ENCODE measurements around the gene SLC39A9. TPM values are rescaled to one million over a fixed set of nuclear protein-coding genes. Genes with fewer than 3 reads are reported as not detected.

Gene SLC39A9
- total RNA-seq, result 120 TPM

DNA sequence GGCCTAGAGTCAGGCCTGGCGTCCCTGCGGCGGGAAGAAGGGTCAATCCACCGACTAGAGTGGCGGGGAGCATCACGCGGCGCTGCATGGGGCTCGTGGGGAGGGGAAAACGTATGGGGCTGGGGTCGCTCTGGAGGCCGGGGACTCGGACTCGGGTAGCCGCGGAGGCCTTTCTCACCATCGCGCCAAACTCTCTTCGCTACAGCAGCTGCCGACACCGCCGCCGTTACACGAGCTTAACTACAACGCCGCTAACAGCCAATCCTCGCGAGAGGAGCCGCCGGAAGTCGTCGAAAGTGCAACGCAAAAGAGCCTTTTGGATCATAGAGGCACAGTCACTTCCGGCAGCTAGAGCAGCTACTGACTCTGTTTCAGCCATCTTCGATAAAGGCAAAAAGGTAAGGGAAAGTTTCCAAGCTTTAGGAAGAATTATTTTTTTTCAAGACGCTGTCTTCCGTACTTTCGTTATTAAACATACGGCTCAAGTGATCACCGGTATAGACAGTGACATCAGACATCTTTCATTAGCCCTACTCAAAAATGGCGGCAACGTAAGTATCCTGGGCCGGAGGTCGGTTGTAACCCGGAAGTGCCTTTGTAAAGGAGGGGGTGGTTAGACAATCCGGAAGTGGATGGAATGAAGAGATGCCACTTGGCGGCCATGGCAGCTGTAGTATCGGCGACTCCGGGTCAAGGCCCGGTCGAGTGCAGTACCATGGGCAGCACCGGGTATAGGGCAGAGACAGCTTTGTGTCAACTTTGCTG lies at the start of gene SLC39A9, which contains the start of gene ERH:
Gene SLC39A9, plus strand, starts transcription at position 640 of the 765 bp plus-strand sequence. CDS start 678 bp downstream, outside the sequence.
Gene ERH, minus strand, starts transcription at position 247 of the 765 bp plus-strand sequence. Its CDS starts 66 bp downstream, at position 181.
- peak; percentile 86 for DNase-seq

DNA sequence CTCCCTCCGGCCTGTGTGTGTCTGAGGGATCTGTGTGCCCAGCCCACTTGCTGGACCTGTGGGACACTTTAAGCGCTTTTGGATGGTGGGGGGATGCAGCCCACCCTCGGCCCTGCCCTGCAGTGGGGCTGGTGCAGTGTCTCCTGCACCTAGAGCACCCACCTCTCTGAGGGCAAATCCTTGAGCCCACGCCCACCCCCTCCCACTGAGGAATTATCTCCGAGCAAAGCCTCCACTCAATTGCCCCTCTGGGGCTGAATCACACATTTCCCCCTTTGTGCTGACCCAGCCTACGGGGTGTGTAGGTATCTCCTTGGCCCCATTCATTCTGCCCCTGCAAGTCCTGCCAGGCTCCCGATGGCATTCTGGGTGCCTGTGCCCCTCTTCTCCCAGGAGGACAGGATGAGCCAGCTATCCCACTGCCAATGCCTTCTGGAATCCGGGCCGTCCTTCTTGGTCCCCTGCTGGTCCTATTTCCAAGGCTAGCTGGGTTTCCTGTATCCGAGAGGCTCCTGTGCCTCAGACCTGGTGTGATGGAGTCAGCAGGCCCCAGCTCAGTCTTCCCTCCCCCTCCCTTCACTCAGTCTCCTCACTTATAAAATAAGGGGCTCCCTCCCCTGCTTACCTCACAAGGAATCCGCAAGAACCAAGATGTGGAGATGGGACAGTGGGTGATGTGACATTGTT lies 49.3 kb upstream of the SLC39A9 start:
- no peak for DNase-seq

GRCh38 chr14:69350892-69351291 lies 47.6 kb upstream of the SLC39A9 start:
- no peak for DNase-seq

GRCh38 chr14:69351385-69351784 lies 47.1 kb upstream of the SLC39A9 start:
- no peak for DNase-seq

DNA sequence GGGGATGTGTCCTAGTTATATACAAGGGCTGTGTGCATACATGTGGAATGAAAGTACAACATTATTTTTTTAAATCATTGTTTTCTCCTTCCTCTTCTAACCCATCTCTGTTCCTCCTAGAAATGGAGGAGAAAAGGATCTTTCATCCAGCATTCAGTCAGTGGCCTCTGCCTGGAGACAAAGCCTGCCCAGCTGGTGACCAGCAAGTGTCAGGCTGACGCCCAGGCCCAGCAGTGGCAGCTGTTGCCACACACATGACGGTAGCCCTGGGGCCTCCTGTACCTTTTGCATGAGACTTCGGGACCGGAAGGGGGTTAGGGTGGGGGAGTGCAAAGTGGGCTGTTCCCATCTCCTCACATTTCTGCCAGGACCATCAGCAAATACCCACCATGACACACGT lies 46.6 kb upstream of the SLC39A9 start:
- no peak for DNase-seq

- no peak for DNase-seq
These were observed 45.3 kb upstream of the SLC39A9 start for GRCh38 chr14:69353168-69353567.

DNA sequence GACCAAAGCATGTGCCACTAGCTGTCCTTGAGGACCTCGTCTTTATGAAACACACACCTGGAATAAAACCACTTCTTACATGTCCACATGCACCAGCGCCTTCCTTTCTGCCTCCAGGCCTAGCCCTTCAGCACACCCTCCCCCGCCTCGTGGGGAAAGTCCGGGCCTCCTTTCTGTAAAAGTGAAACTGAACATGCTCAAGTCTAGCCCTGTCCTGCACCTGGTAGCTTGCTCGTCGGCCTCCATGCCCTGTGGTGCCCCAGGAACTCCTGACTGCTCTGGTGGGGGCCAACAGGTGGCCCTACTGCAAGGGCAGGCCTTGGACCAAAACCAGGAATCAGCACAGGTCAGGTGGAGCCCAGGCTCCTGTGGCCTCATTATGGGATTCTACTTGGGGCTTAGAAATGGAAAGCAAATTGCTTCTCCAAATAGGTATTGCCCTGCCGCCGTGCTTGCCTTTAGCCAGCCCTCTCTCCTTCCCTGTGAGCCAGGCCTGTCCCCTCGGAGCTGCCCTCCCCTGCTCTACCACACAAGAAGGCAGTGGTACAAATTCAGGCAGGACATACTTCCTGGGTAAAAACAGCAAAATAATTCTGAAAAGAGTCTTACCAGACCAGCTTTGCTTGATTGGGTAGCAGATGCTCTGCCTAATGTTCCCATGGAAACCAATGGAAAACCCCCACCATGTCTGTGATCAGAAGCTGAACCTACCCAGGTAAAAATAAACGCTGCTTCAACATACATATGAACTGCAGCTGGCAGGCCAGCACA lies 43.9 kb upstream of the SLC39A9 start:
- no peak for DNase-seq

DNA sequence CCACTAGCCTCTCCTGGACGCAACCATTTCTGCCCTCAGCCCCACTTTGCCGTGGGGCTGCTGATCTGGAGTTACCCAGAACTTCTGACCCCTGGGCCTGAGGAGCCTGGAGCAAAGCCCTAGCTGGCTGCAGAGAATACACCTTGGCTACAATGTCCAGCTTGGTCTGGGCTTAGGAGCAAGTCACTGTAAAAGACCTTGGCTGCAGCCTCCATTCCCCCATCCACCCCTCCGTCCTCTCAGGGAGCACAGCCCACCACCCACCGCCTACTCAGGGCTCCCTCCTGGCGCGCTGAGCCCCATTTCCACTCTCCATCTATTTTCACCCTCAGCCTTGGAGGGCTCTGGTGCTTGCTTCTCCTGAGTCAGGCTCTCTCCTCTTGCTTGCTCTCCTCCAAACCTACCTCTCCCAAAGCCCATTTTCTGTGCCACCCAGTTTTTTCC lies 43.3 kb upstream of the SLC39A9 start:
- DNase-seq, result no peak

DNA sequence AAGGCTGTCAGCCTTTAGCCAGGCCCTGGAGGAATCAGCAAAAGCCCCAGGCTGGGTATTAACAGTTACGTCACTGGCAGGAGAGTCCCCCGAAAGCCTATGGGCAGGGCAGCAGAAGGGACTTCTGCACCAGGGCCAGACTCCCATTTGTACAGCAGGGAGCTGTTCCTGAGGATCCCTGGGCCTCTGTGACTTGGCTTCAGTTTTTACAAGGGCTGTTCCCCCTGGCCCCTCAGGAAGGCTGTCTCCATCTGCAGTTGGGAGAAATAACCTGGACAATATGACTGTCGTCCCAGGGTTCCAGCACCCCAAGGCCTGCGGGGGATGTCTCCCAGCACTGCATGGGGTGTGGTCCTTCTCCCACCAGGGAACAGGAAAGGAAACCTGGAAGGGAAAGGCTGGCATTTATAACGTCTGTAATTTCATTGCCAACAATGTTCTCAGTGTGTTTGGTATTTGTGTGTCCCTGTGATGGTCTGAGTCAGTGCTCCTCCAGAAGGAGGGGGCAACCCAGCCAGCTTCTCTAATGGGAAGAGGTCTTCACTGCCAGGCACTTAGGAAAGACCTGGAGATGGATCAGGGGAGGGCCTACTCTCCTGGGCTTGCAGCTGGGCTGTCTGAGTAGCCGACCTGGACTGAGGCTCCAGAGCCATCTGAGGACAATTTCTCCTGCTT lies 42.7 kb upstream of the SLC39A9 start:
- no peak for DNase-seq

DNA sequence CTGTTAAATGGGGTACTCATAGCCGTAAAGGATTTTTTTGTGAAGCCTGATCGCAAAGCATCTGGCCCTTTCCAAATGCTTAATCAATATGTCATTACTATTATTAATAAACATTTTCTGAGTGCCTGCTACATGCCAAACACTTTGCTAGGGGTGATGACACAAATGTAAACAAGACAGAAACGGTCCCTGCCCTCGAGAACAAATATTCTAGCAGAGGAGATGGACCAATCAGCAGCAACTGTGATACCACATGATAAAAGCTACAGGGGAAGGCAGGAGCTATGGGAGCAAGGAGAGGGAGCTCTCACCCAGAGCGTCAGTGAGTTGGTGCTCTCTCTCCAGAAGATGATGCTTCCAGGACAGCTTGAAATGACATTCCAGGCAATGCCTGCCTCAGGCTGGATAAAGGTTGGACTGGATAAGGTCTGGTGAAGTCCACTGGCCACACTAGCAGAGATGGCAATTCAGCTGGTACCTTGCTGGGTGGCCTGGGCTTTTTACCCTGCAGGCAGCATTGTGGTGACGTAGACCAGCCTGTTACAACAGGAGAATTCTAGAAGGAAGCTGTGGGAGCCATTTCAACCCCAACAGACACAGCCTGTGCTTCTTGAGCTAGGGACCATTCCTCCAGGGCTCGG lies 41.5 kb upstream of the SLC39A9 start:
- DNase-seq, result no peak

GRCh38 chr14:69357544-69358200 lies 40.8 kb upstream of the SLC39A9 start:
- DNase-seq, result no peak

GRCh38 chr14:69358233-69358963 lies 40.1 kb upstream of the SLC39A9 start:
- no peak for DNase-seq

GRCh38 chr14:69358966-69359365 lies 39.5 kb upstream of the SLC39A9 start:
- no peak for DNase-seq

DNA sequence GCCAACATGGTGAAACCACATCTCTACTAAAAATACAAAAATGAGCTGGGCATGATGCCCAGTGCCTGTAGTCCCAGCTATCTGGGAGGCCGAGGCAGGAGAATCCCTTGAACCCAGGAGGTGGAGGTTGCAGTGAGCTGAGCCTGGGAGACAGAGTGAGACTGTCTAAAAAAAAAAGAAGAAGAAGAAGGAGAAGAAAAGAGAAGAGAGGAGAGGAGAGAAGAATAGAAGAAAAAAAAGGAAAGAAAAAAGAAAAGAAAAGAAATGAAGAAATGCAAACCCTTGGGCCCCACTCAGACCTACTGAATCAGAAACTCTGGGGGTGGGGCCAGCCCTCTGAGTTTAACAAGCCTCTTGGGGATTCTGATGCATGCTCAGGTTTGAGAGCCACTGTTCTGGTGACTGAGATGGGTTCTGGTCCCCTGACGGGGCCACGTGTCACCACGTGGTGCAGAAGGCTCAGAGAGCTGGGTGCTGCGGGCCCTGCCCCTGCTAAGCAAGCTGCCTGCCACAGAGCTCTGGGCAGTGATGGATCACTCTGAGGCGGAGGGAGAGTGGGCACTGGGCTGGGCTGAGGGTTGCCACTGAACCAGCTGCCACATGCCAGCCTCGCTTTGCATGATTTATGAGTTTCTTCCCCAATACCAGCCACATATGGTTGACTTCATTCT lies 37.9 kb upstream of the SLC39A9 start:
- DNase-seq, result no peak

DNA sequence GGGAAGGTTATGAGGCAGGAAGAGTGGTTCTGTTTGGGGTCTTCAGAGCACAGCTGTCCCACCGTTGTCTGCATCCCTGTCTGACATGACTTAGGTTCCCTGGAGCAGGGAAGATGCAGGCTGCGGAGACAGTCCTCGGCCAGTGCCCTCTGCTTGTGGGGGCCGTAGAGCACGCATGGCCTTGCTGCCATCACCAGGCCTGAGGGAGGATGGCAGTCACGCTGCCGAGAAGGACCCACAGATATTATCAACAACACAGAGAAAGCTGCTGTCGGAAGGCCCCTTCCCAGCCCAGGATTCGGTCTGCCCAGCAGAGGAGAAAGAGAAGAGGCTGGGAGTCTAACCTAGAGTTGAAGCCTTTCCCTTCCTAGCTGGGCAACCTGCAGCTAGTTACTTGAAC lies 35.4 kb upstream of the SLC39A9 start:
- DNase-seq, result no peak

DNA sequence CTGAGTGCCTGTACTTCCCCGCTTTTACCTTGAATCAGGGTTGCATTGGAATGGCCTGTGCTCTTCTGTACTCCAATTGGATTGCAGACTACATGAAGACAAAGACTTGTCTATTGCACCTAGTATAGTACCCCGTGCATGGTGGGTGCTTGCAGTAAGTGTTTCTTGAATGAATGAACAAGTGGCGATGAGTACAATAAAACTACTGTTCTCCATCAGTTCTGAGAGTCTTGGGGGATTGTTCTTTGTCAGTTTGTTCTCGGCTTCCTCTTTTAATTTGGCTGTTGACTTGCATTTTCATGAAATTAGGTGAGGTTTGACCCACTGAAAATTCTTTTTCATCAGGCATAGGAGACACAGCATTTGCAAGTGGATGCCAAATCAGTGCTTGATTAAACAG lies 34.5 kb upstream of the SLC39A9 start:
- DNase-seq, result no peak

DNA sequence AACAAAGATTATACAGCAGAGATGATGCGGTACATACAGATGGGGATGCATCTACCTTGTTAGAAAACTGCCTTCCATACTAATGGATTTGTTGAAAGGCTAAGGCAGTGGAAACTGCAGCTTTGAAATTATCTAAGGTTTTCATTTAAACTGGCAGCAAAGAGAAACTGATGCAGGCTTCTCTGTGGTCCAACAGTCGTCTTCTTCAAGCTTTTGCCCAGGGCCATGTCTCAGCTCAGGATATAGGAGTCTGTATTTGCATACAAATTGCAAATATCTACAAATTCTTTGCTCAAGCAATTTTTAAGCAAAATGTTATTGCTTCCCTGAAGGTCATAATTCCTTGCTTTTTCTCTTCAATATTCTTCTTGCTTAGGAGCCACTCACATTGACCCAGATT lies 34.1 kb upstream of the SLC39A9 start:
- DNase-seq, result no peak

DNA sequence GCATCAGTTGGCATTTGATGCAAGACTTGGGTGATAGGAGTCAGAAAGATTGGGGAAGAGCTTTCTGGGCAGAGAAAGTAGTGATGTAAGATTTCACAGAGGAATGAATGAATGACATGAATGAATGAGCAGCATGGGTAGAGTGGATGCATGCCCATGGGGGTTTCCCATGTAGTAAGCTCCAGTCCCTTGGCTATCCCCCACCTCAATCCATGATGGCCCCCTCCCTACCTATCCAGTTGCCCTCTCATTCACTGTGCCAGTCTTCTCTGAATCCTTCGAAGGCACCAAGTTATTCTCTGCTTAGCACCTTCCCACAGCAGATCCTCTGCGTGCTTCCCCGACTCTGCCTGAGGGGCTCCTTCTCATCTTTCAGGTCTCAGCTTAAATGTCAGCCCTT lies 32.4 kb upstream of the SLC39A9 start:
- DNase-seq, result no peak

DNA sequence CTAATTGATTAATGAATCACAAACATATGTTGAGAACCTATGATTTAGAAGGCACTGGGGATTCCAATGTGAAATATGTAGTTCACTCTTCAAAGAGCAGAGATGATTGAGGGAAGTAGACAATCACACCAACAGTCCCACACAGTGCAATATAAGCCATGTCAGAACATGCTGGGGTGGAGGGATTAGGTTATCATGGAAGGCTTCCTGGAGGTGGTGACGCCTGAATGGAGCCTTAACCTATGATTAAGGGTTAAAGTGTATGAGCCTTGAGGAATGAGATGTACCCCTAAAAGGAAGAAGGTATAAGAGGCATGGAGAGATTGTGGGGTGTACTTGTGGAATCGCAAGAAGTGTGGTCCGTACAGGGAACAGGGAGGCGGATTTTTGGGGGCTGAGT lies 31.7 kb upstream of the SLC39A9 start:
- DNase-seq, result no peak

GRCh38 chr14:69368381-69368780 lies 30.1 kb upstream of the SLC39A9 start:
- no peak for DNase-seq
